GM19463 (cell line): ENCODE data around the gene COPG1.
"Not testable (repeated sequence)": the region's sequence is repeated elsewhere in the genome, so short reads cannot be mapped to it uniquely, and the experiment has no call there.

Experiments
- ATAC-seq: cut with Tn5 transposase; IDR thresholded peaks from one replicate; pipeline ENCODE4 v1.9.1; 2021; ENCODE audit warnings: mild to moderate bottlenecking, moderate library complexity; ENCODE audit not compliant: unreplicated experiment

The COPG1 gene

GRCh38 chr3:129249284-129250065 lies at the start of gene COPG1:
COPG1 (plus strand) TSS chr3:129249606; CDS start chr3:129249710, 104 bp downstream.
- peak; percentile 81 for ATAC-seq

GRCh38 chr3:129204473-129204872 lies 44.9 kb upstream of the COPG1 start:
- no peak for ATAC-seq

- ATAC-seq = no peak
These were observed 44.1 kb upstream of the COPG1 start for GRCh38 chr3:129205109-129205832.

- no peak for ATAC-seq
These were observed 41.9 kb upstream of the COPG1 start for GRCh38 chr3:129207479-129207878.

- ATAC-seq = no peak
These were observed 38.1 kb upstream of the COPG1 start for GRCh38 chr3:129211345-129211744.

GRCh38 chr3:129211772-129212171 lies 37.6 kb upstream of the COPG1 start:
- no peak for ATAC-seq

- ATAC-seq = no peak
These were observed 36.2 kb upstream of the COPG1 start for GRCh38 chr3:129213238-129213637.

GRCh38 chr3:129218742-129219141 lies 30.7 kb upstream of the COPG1 start:
- no peak for ATAC-seq

GRCh38 chr3:129224387-129224786 lies 25.0 kb upstream of the COPG1 start:
- ATAC-seq = not testable (repeated sequence)

- ATAC-seq = no peak
These were observed 24.4 kb upstream of the COPG1 start for GRCh38 chr3:129224984-129225393.

- ATAC-seq = no peak
These were observed 23.0 kb upstream of the COPG1 start for GRCh38 chr3:129226374-129226773.

GRCh38 chr3:129228891-129229585 lies 20.4 kb upstream of the COPG1 start:
- ATAC-seq = no peak

- no peak for ATAC-seq
These were observed 18.9 kb upstream of the COPG1 start for GRCh38 chr3:129230311-129231019.

- ATAC-seq = no peak
These were observed 17.9 kb upstream of the COPG1 start for GRCh38 chr3:129231331-129232119.

GRCh38 chr3:129233538-129233937 lies 15.9 kb upstream of the COPG1 start:
- peak; percentile 95 for ATAC-seq

- ATAC-seq = no peak
These were observed 15.0 kb upstream of the COPG1 start for GRCh38 chr3:129234441-129234840.

- ATAC-seq = no peak
These were observed 14.0 kb upstream of the COPG1 start for GRCh38 chr3:129235344-129235917.

- ATAC-seq = no peak
These were observed 10.3 kb upstream of the COPG1 start for GRCh38 chr3:129238945-129239705.

GRCh38 chr3:129239991-129240390 lies 9.4 kb upstream of the COPG1 start:
- no peak for ATAC-seq
